Brain microvascular endothelial cell (primary cell): ENCODE results near the gene B3GALT4.

Experiments
- DNase-seq: peaks from one replicate; pipeline ENCODE4 v3.0.0-alpha.2; 2020
- H3K27ac ChIP-seq: fragments of 250-450 bp; sonication (Bioruptor Pico); 2 replicates; pipeline ENCODE4 v1.5.1; 2020; ENCODE audit warnings: mild to moderate bottlenecking, moderate library complexity
- H3K27me3 ChIP-seq: fragments of 250-450 bp; sonication (Bioruptor Pico); replicated peaks from 2 replicates; pipeline ENCODE4 v1.5.1; 2020; ENCODE audit warnings: mild to moderate bottlenecking
- H3K36me3 ChIP-seq: fragments of 250-450 bp; sonication (Bioruptor Pico); replicated peaks from 2 replicates; pipeline ENCODE4 v1.5.1; 2020; ENCODE audit warnings: mild to moderate bottlenecking
- H3K4me3 ChIP-seq: 2 replicates; pipeline ENCODE4 v1.5.1; 2011; ENCODE audit warnings: low read depth, mild to moderate bottlenecking, control low read depth, low read length, moderate library complexity
- CTCF ChIP-seq: IDR thresholded peaks from 2 replicates; pipeline ENCODE4 v1.5.1; 2011; ENCODE audit warnings: low read depth, mild to moderate bottlenecking, moderate library complexity, low read length, control low read depth, inconsistent platforms; ENCODE audit errors: missing control alignments
- in situ Hi-C: cut with HindIII; loops from 2 replicates; pipeline ENCODE4 v1.10.0; 2017; ENCODE audit warnings: low sequenced_read_pairs, low pct_ligation_motif_present

Gene B3GALT4

GRCh38 chr6:33315793-33316602, 39.1 kb downstream of the B3GALT4 start:
- Histone ChIP-seq H3K27ac (no peak overlapping the region), H3K27me3 (no peaks in the 10 kb centered on the region), H3K36me3 (peaks cover 24% of the 10 kb centered on the region), H3K4me3 (no peak overlapping the region)
- no peak for DNase-seq
- no peak for TF ChIP-seq CTCF
- in situ Hi-C loops = no loop called here

- Histone ChIP-seq H3K27ac (no peak overlapping the region), H3K27me3 (no peaks in the 10 kb centered on the region), H3K4me3 (peak overlapping the region; percentile 61), H3K36me3 (peaks cover 25% of the 10 kb centered on the region)
- no peak for DNase-seq
- in situ Hi-C loops = no loop called here
- TF ChIP-seq CTCF = no peak
These were observed 39.9 kb downstream of the B3GALT4 start for GRCh38 chr6:33316603-33317418.

- no peak for TF ChIP-seq CTCF
- Histone ChIP-seq H3K36me3 (peaks cover 25% of the 10 kb centered on the region), H3K27me3 (no peaks in the 10 kb centered on the region), H3K4me3 (peak overlapping the region; percentile 61), H3K27ac (no peak overlapping the region)
- in situ Hi-C loops = no loop called here
- DNase-seq = no peak
These were observed 40.4 kb downstream of the B3GALT4 start for GRCh38 chr6:33317419-33317668.

- TF ChIP-seq CTCF = no peak
- no peaks in the 10 kb centered on the region for H3K27me3 ChIP-seq
- H3K4me3 ChIP-seq = peak within 1 kb of the TSS; percentile 61
- peak within 1 kb of the TSS; percentile 69 for H3K27ac ChIP-seq
- peak; percentile 100 for DNase-seq
- in situ Hi-C loops = no loop called here
- peaks cover 25% of the 10 kb centered on the region for H3K36me3 ChIP-seq
These were observed 40.9 kb downstream of the B3GALT4 start, which contains the start of gene ZBTB22 for GRCh38 chr6:33317669-33318425. Gene ZBTB22, minus strand, starts transcription at chr6:33317744. Its CDS starts 828 bp downstream, at chr6:33316916.

- H3K4me3 ChIP-seq = peak overlapping the region; percentile 61
- in situ Hi-C loops = no loop called here
These were observed 41.6 kb downstream of the B3GALT4 start for GRCh38 chr6:33318426-33319073.

More at GRCh38 chr6:33318426-33319073, 41.6 kb downstream of the B3GALT4 start:
- no peak for DNase-seq
- H3K27ac ChIP-seq = no peak overlapping the region
- no peak for TF ChIP-seq CTCF
- no peaks in the 10 kb centered on the region for H3K27me3 ChIP-seq
- peaks cover 25% of the 10 kb centered on the region for H3K36me3 ChIP-seq
